ENCODE results near the gene MB21D2. TPM values are rescaled to one million over a fixed set of nuclear protein-coding genes. Genes with fewer than 3 reads are reported as not detected.

Gene MB21D2
- total and polyA plus RNA-seq, 10 donors, result 0.59 to 3.5 (median 2.0) TPM

GRCh38 chr3:192881159-192881786 lies 36.4 kb downstream of the MB21D2 start:
- intact Hi-C loops (cut with DNase I; ENCODE audit: low total_unique reads), result no loop called here
- Histone ChIP-seq H3K36me3 (no peaks in the 10 kb centered on the region), H3K9me3 (no peaks in the 10 kb centered on the region), H3K4me3 (no peak overlapping the region), H3K27ac (no peak overlapping the region), H3K4me1 (no peaks in the 10 kb centered on the region), H3K27me3 (replicated peaks in 1 of 7) (no peaks in the 10 kb centered on the region)
- TF ChIP-seq CTCF (IDR thresholded peaks at IDR 0.05 in 8 of 11, conservative IDR thresholded peaks at IDR 0.05 in 3 of 11) (no peak), POLR2A (IDR thresholded peaks at IDR 0.05) (no peak), POLR2AphosphoS5 (IDR thresholded peaks at IDR 0.05) (no peak)
- DNase-seq, result no peak
- 72 to 86% (median 77%) methylated on average over 7 of the region's 7 CpGs for WGBS, 5 donors

DNA sequence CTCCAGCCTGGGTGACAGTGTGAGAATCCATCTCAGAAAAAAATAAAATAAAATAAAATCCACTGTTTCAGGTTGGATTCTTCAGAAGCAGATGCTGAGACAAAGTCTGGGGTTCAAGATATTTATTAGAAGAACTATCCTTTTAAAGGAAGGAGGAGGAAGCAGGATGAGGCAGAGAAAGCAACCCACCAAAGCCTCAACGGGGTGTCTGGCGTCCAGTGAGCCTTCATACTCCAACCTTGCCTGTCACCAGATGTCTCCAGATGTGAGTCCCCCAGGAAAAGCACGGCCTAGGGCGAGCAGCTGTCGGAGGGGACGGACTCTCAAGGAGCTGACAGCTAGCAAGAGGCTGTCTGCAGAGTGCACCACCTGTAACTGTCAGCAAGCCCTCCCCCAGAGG lies 37.3 kb downstream of the MB21D2 start:
- WGBS, 5 donors, result 76 to 88% (median 85%) methylated on average over 6 of the region's 6 CpGs
- TF ChIP-seq POLR2A (IDR thresholded peaks at IDR 0.05), result no peak
- no peak for TF ChIP-seq POLR2AphosphoS5 (IDR thresholded peaks at IDR 0.05)
- no peak for TF ChIP-seq CTCF (IDR thresholded peaks at IDR 0.05 in 8 of 11, conservative IDR thresholded peaks at IDR 0.05 in 3 of 11)
- Histone ChIP-seq H3K9me3 (no peaks in the 10 kb centered on the region), H3K36me3 (no peaks in the 10 kb centered on the region), H3K27me3 (replicated peaks in 1 of 7) (no peaks in the 10 kb centered on the region), H3K4me3 (no peak overlapping the region), H3K27ac (no peak overlapping the region), H3K4me1 (no peaks in the 10 kb centered on the region)
- intact Hi-C loops (cut with DNase I; ENCODE audit: low total_unique reads), result no loop called here
- no peak for DNase-seq

GRCh38 chr3:192879346-192880031 lies 38.2 kb downstream of the MB21D2 start:
- H3K27ac ChIP-seq, result no peak overlapping the region

More at GRCh38 chr3:192879346-192880031, 38.2 kb downstream of the MB21D2 start:
- no peaks in the 10 kb centered on the region for H3K27me3 ChIP-seq (replicated peaks in 1 of 7)
- WGBS, 5 donors, result 63 to 78% (median 73%) methylated on average over 8 of the region's 8 CpGs
- H3K36me3 ChIP-seq, result no peaks in the 10 kb centered on the region
- no peak for TF ChIP-seq POLR2A (IDR thresholded peaks at IDR 0.05)
- TF ChIP-seq POLR2AphosphoS5 (IDR thresholded peaks at IDR 0.05), result no peak
- no peak for TF ChIP-seq CTCF (IDR thresholded peaks at IDR 0.05 in 8 of 11, conservative IDR thresholded peaks at IDR 0.05 in 3 of 11)
- no peak for DNase-seq
- H3K4me3 ChIP-seq, result no peak overlapping the region
- no peaks in the 10 kb centered on the region for H3K9me3 ChIP-seq
- intact Hi-C loops (cut with DNase I; ENCODE audit: low total_unique reads), result no loop called here
- no peaks in the 10 kb centered on the region for H3K4me1 ChIP-seq
